NCI-H2171 (cell line): ENCODE results near the gene DHX57.
A peak's percentile ranks its signal among the peaks of the same experiment; 100 is the strongest.
"Not testable (repeated sequence)": the region's sequence is repeated elsewhere in the genome, so short reads cannot be mapped to it uniquely, and the experiment has no call there.

Experiments used
- DNase-seq: peaks from one replicate; lab custom pipeline; 2025; lab: John Stamatoyannopoulos, UW

The DHX57 gene

GRCh38 chr2:38794235-38794946, 81.3 kb downstream of the DHX57 start:
- no peak for DNase-seq

DNA sequence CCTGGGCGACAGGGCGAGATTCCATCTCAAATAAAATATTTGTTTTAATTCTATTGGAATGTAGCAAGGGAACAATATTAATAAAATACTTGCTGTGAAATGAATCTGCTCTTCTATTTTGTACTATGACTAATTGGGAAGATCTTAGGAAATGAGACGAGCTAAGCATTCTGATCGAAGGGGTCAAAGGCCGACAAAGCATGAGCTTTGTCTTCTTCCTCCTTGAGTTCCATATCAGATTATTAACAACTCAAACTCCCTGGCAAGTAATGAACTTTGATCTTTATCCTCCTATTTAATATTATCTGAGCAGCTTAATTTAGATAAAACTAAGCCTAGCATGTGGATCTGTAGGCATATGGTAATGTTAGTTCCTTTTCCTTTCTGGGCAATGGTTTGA, 82.2 kb downstream of the DHX57 start:
- no peak for DNase-seq

DNA sequence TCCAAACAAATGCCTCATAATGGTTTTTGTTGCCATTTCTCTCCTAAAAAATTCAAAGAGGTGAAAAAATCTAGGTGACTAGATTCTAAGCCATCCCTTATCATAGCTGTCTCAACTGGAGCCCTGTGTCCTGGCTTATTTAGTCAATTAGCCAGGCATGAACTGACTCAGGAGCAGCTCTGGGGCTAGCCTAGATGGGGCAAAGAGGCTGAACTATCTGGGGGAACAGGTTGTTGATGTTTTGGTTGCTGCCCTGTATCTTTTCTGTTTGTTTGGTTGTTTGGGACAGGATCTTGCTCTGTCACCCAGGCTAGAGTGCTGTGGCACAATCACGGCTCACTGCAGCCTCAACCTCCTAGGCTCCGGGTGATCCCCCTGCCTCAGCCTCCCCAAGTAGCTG, 83.0 kb downstream of the DHX57 start:
- no peak for DNase-seq

GRCh38 chr2:38792321-38792720, 83.4 kb downstream of the DHX57 start:
- not testable (repeated sequence) for DNase-seq

GRCh38 chr2:38791744-38792143, 84.0 kb downstream of the DHX57 start:
- DNase-seq, result no peak

DNA sequence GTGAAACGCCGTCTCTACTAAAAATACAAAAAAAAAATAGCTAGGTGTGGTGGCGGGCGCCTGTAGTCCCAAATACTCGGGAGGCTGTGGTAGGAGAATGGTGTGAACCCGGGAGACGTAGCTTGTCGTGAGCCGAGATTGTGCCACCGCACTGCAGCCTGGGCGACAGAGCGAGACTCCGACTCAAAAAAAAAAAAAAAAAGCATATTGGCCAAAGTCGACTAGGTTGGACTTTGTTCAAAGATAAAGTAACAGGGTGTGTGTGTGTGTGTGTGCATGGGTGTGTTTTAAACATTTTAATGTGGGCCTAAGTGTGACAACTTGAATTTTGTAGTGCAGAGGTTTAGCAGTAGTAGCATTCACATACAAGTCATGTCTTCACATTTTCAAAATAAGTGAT, 86.0 kb downstream of the DHX57 start:
- no peak for DNase-seq

DNA sequence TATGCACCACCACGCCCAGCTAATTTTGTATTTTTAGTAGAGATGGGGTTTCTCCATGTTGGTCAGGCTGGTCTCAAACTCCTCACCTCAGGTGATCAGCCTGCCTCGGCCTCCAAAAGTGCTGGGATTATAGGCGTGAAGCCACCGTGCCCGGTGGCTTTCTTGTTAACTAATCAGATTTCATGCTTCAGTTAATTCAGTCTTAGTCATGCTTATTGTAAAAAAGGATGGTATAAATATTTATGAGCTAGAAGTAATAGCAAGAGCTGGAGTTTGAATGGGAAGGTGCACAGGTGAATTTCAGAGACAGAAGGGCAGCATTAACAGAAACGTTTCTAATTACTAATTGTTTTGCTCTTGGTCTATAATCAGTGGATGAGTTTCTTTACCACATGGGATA, 87.4 kb downstream of the DHX57 start:
- DNase-seq, result no peak

GRCh38 chr2:38783586-38783985, 92.1 kb downstream of the DHX57 start:
- DNase-seq, result no peak

DNA sequence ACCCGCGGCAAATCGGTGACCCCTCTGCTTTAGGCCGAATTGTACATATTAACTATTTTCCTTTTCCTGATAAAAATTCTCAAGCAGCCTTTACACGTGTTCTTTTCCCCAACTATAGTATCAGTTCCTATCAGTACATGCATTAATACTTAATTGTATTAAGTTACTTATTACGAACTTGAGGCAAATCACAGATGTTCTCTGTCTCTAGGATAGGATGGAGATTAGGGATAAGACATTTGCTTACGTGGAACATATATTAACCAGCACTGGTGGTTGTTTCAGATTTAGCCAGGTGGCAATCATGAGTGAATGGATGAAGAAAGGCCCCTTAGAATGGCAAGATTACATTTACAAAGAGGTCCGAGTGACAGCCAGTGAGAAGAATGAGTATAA, 97.0 kb downstream of the DHX57 start:
- DNase-seq, result no peak

DNA sequence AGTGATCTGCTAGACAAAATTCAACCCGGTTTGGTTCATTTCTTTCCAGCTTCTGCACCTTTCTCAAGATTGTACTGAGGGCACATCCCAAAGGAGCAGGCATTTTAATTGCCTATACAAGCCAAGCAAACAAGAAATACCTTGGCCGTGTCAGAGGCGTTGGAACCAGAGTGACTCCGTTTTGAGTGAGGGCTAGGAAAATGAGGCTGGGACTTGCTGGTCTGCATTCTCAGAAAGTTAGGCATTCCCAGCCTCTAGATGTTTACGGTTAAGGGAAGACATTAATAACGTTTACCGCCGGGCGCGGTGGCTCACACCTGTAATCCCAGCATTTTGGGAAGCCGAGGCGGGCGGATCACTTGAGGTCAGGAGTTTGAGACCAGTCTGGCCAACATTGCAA, 99.2 kb downstream of the DHX57 start:
- no peak for DNase-seq

GRCh38 chr2:38775921-38776225, 99.9 kb downstream of the DHX57 start:
- DNase-seq, result no peak

- no peak for DNase-seq
Measured at GRCh38 chr2:38775097-38775920, 100.4 kb downstream of the DHX57 start.

GRCh38 chr2:38771632-38772031, 104.1 kb downstream of the DHX57 start:
- no peak for DNase-seq

GRCh38 chr2:38765551-38765950, 110.2 kb downstream of the DHX57 start:
- no peak for DNase-seq

- DNase-seq, result no peak
Measured at GRCh38 chr2:38765149-38765548, 110.6 kb downstream of the DHX57 start.

- DNase-seq, result no peak
Measured at GRCh38 chr2:38763728-38764127, 112.0 kb downstream of the DHX57 start.

GRCh38 chr2:38763228-38763627, 112.5 kb downstream of the DHX57 start:
- no peak for DNase-seq

- not testable (repeated sequence) for DNase-seq
Measured at GRCh38 chr2:38755891-38756290, 119.8 kb downstream of the DHX57 start.

DNA sequence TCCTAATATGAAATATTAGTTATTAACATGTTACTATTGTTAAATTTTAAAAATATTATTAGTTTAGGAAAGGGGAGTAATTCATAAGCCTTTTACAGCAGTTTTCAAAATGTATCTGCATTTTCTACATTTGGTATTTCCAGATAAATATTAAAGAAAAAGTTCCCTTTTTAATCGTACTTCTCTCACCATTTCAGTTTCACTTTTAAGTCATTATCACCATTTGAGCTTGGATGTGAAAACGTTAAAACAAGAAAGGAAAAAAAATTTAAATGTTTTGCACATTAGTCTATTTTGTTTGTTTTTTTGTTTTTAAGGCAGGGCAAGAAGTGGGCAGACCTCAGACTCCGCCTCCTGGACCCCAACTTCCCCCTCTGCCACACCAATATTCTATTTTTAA, 121.2 kb downstream of the DHX57 start:
- DNase-seq, result no peak

GRCh38 chr2:38754049-38754448, 121.7 kb downstream of the DHX57 start:
- DNase-seq, result no peak

DNA sequence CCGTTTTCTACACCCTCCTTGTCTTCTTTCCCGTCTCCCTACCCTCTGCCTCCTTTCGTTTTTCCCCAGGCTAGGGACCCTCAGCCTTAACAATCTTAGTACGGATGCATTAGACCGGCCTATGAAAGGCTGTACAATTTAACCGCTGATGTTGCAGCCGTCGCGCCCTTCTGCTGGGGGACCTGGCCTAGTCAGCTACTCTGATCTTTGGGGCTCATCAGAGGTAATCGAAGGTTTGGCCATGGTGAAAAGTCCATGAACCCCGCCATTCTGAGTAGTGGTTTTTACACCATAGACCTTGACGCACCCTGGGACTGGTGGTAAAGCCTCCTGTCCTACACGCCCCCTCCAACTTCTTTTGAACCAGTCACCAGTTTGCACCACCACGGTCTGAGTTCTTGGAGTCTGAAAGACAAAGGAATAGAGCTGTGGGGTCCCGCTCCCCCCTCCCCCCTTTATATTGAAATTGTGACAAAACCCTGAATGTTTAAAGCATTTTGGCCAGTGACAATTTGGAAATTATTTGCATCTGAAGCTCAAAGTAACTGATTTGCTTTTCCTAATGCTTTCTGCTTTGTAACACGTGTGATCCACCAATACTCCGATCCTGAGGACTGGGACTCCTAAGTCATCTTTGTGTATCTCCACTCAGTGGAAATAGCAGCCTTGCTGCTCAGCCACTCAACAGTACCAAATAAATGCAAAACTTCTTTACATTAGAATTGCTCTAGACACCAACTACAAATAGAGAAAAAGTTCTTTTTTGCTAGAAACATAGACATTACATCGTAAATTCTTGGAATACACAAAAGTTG, 123.9 kb downstream of the DHX57 start:
- DNase-seq, result no peak

DNA sequence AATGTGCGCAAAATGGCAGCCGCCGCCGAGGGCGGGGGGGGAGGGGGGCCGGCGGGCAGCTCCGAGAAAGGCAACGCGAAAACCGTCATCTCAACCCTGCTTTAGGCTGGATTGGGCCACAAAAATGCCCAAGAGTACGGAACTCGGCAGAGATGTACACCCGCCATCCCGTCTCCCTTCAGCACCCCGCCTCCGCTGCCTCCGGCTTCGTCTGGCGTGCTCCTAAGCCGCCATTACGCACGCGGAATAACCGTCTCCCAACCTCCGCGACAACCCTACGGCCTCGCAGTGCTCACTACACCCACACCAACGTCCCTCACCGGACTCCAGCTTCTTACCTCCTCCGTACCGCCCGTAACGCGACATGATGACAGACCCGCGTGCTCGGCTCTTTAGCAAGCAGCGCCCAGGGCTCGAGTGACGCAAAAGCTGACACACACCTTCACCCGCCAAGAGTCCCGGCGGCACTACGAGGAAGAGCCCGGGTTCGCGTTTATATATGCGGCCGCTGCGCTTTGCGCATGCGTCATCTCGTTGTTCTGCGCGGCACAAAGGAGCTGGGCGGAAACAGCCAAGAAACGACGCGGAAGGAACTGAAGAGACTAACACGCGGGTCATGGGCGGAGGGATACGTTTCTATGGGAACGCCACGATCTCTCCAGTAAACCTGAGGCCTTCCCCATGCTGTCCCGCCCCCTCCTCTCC, 124.7 kb downstream of the DHX57 start, which contains the start of gene SRSF7:
Gene SRSF7 (minus strand): TSS at position 471 of the 705 bp plus-strand sequence. CDS start 105 bp downstream, at position 366.
- peak; percentile 97 for DNase-seq
